ENCODE results near the gene TFIP11.

DNA sequence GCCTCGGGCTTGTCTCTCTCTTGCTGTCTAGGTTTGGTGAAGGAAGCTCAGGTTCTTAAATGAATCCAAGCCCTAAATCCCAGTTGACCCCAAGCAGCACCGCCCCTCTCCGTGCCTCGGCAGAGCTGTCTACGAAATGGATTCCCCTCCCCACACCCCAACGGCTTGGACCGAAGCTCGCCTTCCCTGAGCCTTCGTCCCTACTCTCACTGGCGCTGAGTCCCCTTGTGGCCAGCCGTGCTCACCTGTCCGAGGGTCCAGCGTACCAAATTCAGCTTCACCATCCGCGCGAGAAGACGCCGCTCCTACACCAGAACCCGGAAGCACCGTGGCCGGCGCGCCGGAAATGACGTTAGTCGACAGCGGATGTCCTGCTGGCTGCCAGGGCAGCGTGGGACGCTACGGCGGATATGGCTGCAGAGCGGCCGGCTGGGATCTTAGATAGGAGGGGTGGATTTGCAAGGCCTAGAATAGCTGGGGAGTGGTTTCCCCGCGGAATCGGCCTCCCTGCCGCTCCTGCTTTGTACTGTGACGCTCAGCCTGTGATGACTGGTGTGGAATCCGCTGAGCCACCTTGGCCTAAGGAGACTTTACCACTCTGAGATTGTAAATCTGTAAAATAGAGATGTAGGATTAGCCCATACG, at the start of gene TFIP11:
- peak; percentile 29 for TF ChIP-seq POLR2A (IDR thresholded peaks at IDR 0.05)
- TF ChIP-seq, protein P1, sequence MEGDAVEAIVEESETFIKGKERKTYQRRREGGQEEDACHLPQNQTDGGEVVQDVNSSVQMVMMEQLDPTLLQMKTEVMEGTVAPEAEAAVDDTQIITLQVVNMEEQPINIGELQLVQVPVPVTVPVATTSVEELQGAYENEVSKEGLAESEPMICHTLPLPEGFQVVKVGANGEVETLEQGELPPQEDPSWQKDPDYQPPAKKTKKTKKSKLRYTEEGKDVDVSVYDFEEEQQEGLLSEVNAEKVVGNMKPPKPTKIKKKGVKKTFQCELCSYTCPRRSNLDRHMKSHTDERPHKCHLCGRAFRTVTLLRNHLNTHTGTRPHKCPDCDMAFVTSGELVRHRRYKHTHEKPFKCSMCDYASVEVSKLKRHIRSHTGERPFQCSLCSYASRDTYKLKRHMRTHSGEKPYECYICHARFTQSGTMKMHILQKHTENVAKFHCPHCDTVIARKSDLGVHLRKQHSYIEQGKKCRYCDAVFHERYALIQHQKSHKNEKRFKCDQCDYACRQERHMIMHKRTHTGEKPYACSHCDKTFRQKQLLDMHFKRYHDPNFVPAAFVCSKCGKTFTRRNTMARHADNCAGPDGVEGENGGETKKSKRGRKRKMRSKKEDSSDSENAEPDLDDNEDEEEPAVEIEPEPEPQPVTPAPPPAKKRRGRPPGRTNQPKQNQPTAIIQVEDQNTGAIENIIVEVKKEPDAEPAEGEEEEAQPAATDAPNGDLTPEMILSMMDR (IDR thresholded peaks at IDR 0.05) = no peak
- peak; percentile 92 to 97 (median 97) for TF ChIP-seq POLR2AphosphoS5 (IDR thresholded peaks at IDR 0.05)
